GM12872 (cell line): ENCODE results near the gene CAMTA1.

Source experiments
- CTCF ChIP-seq: IDR thresholded peaks from 3 replicates; pipeline ENCODE4 v1.5.1; 2011; ENCODE audit warnings: low read depth, mild to moderate bottlenecking, low read length, moderate library complexity; ENCODE audit not compliant: insufficient read depth

CAMTA1 gene

GRCh38 chr1:7584643-7585042, 799.4 kb downstream of the CAMTA1 start:
- no peak for TF ChIP-seq CTCF

- no peak for TF ChIP-seq CTCF
Observed at GRCh38 chr1:7585216-7585907, 800.1 kb downstream of the CAMTA1 start.

- TF ChIP-seq CTCF: no peak
Observed at GRCh38 chr1:7586031-7586941, 801.0 kb downstream of the CAMTA1 start.

- no peak for TF ChIP-seq CTCF
Observed at GRCh38 chr1:7587108-7587772, 802.0 kb downstream of the CAMTA1 start.

- TF ChIP-seq CTCF: no peak
Observed at GRCh38 chr1:7587773-7588456, 802.7 kb downstream of the CAMTA1 start.

GRCh38 chr1:7588457-7588827, 803.2 kb downstream of the CAMTA1 start:
- TF ChIP-seq CTCF: no peak
